ENCODE measurements around the gene SLC13A4. TPM values are rescaled to one million over a fixed set of nuclear protein-coding genes. Genes with fewer than 3 reads are reported as not detected.
A peak's percentile ranks its signal among the peaks of the same experiment; 100 is the strongest.
"Not testable (repeated sequence)": the region's sequence is repeated elsewhere in the genome, so short reads cannot be mapped to it uniquely, and the experiment has no call there.

The SLC13A4 gene
- total RNA-seq, 4 donors from 2014 or later, result not detected

GRCh38 chr7:135697276-135698049 is 30.5 kb downstream of the SLC13A4 start:
- DNase-seq (no peak), ATAC-seq (peak in 1 of 2 donors; percentile 24)
- in situ Hi-C loops (cut with MboI; ENCODE audit: low sequenced_read_pairs in 4 of 4), result no loop called here
- Histone ChIP-seq H3K27me3 (no peaks in the 10 kb centered on the region), H3K4me3 (no peak overlapping the region), H3K9me3 (no peaks in the 10 kb centered on the region), H3K36me3 (peaks cover 0 to 6% of the 10 kb centered on the region in 2 donors), H3K27ac (no peak overlapping the region), H3K4me1 (peaks cover 6 to 9% of the 10 kb centered on the region in 2 donors)
- TF ChIP-seq POLR2A (IDR thresholded peaks at IDR 0.05), result no peak
- TF ChIP-seq, protein P1, sequence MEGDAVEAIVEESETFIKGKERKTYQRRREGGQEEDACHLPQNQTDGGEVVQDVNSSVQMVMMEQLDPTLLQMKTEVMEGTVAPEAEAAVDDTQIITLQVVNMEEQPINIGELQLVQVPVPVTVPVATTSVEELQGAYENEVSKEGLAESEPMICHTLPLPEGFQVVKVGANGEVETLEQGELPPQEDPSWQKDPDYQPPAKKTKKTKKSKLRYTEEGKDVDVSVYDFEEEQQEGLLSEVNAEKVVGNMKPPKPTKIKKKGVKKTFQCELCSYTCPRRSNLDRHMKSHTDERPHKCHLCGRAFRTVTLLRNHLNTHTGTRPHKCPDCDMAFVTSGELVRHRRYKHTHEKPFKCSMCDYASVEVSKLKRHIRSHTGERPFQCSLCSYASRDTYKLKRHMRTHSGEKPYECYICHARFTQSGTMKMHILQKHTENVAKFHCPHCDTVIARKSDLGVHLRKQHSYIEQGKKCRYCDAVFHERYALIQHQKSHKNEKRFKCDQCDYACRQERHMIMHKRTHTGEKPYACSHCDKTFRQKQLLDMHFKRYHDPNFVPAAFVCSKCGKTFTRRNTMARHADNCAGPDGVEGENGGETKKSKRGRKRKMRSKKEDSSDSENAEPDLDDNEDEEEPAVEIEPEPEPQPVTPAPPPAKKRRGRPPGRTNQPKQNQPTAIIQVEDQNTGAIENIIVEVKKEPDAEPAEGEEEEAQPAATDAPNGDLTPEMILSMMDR (IDR thresholded peaks at IDR 0.05 in 4 of 5, conservative IDR thresholded peaks at IDR 0.05 in 1 of 5), result no peak
- intact Hi-C loops (cut with DNase I; ENCODE audit: low total_unique reads), result no loop called here

- H3K4me3 ChIP-seq, result no peak overlapping the region
- intact Hi-C loops (cut with DNase I; ENCODE audit: low total_unique reads), result no loop called here
- in situ Hi-C loops (cut with MboI; ENCODE audit: low sequenced_read_pairs in 4 of 4), result no loop called here
- H3K4me1 ChIP-seq, result peaks cover 6 to 9% of the 10 kb centered on the region in 2 donors
- H3K27ac ChIP-seq, result no peak overlapping the region
- peaks cover 0 to 8% of the 10 kb centered on the region in 2 donors for H3K36me3 ChIP-seq
- ATAC-seq (no peak), DNase-seq (no peak)
- H3K27me3 ChIP-seq, result no peaks in the 10 kb centered on the region
- no peak for TF ChIP-seq POLR2A (IDR thresholded peaks at IDR 0.05)
- TF ChIP-seq, protein P1 (IDR thresholded peaks at IDR 0.05 in 4 of 5, conservative IDR thresholded peaks at IDR 0.05 in 1 of 5), result no peak
- H3K9me3 ChIP-seq, result no peaks in the 10 kb centered on the region
These were observed 34.4 kb downstream of the SLC13A4 start for GRCh38 chr7:135693558-135693957.

- ATAC-seq; H3K27ac ChIP-seq; H3K4me1 ChIP-seq; DNase-seq; H3K4me3 ChIP-seq; H3K9me3 ChIP-seq; H3K27me3 ChIP-seq; intact Hi-C loops (cut with DNase I; ENCODE audit: low total_unique reads); in situ Hi-C loops (cut with MboI; ENCODE audit: low sequenced_read_pairs in 4 of 4): not testable (repeated sequence)
- H3K36me3 ChIP-seq, result peaks cover 0 to 11% of the 10 kb centered on the region in 2 donors
These were observed 35.4 kb downstream of the SLC13A4 start for GRCh38 chr7:135692606-135693005.

DNA sequence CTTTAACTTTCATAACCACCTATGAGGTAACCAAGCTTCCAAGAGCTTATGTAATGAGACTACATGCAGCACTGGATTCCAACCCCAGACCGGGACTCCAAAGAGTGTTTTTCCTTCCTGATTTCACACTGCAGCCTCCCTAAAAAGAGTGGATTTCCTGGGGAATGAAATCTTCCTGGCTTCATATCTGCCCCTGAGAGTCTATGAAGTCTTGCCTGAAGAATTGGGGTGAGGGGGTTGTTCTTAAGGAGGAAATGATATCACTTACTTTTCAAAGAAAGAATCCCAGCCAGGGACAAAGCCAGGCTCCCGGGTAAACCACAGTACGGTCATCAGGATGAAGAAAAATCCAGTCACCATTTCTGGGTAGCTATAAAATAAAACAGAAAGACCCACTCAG is 35.9 kb downstream of the SLC13A4 start:
- TF ChIP-seq POLR2A (IDR thresholded peaks at IDR 0.05), result no peak
- TF ChIP-seq, protein P1 (IDR thresholded peaks at IDR 0.05 in 4 of 5, conservative IDR thresholded peaks at IDR 0.05 in 1 of 5), result no peak
- intact Hi-C loops (cut with DNase I; ENCODE audit: low total_unique reads) (no loop called here), in situ Hi-C loops (cut with MboI; ENCODE audit: low sequenced_read_pairs in 4 of 4) (no loop called here)
- Histone ChIP-seq H3K9me3 (no peaks in the 10 kb centered on the region), H3K4me3 (no peak overlapping the region), H3K27ac (no peak overlapping the region), H3K27me3 (no peaks in the 10 kb centered on the region), H3K4me1 (peaks cover 6 to 9% of the 10 kb centered on the region in 2 donors), H3K36me3 (peaks cover 0 to 14% of the 10 kb centered on the region in 2 donors)
- DNase-seq (no peak), ATAC-seq (no peak)

GRCh38 chr7:135690566-135690965 is 37.4 kb downstream of the SLC13A4 start:
- TF ChIP-seq, protein P1 (IDR thresholded peaks at IDR 0.05 in 4 of 5, conservative IDR thresholded peaks at IDR 0.05 in 1 of 5), result no peak
- TF ChIP-seq POLR2A (IDR thresholded peaks at IDR 0.05), result no peak
- no peaks in the 10 kb centered on the region for H3K27me3 ChIP-seq
- peaks cover 0 to 14% of the 10 kb centered on the region in 2 donors for H3K36me3 ChIP-seq
- ATAC-seq, result no peak
- H3K4me1 ChIP-seq, result peaks cover 6 to 9% of the 10 kb centered on the region in 2 donors
- H3K9me3 ChIP-seq, result no peaks in the 10 kb centered on the region
- intact Hi-C loops (cut with DNase I; ENCODE audit: low total_unique reads) (no loop called here), in situ Hi-C loops (cut with MboI; ENCODE audit: low sequenced_read_pairs in 4 of 4) (no loop called here)
- no peak for DNase-seq
- H3K27ac ChIP-seq, result no peak overlapping the region
- H3K4me3 ChIP-seq, result no peak overlapping the region

Data from gastrocnemius medialis (tissue), 4 donors.